ENCODE data around the gene DHRS3.

The DHRS3 gene

GRCh38 chr1:12542616-12543592 lies 75.1 kb downstream of the DHRS3 start:
- no peak for TF ChIP-seq CTCF (conservative IDR thresholded peaks at IDR 0.05; ENCODE audit: control insufficient read depth, insufficient read depth, low read depth, low read length)
- H3K4me3 ChIP-seq (ENCODE audit: control insufficient read depth, low read depth, low read length) = no peak overlapping the region
- no peak for DNase-seq (ENCODE audit: low read depth)

- no peak for DNase-seq (ENCODE audit: low read depth)
- TF ChIP-seq CTCF (conservative IDR thresholded peaks at IDR 0.05; ENCODE audit: control insufficient read depth, insufficient read depth, low read depth, low read length) = no peak
Measured at GRCh38 chr1:12542138-12542465, 75.9 kb downstream of the DHRS3 start.

GRCh38 chr1:12541274-12542137 lies 76.5 kb downstream of the DHRS3 start:
- DNase-seq (ENCODE audit: low read depth) = peak; percentile 65
- TF ChIP-seq CTCF (conservative IDR thresholded peaks at IDR 0.05; ENCODE audit: control insufficient read depth, insufficient read depth, low read depth, low read length) = no peak
- H3K4me3 ChIP-seq (ENCODE audit: control insufficient read depth, low read depth, low read length) = no peak overlapping the region

More at GRCh38 chr1:12542138-12542465, 75.9 kb downstream of the DHRS3 start:
- no peak overlapping the region for H3K4me3 ChIP-seq (ENCODE audit: control insufficient read depth, low read depth, low read length)

GRCh38 chr1:12540580-12541273 lies 77.3 kb downstream of the DHRS3 start:
- TF ChIP-seq CTCF (conservative IDR thresholded peaks at IDR 0.05; ENCODE audit: control insufficient read depth, insufficient read depth, low read depth, low read length) = no peak
- no peak for DNase-seq (ENCODE audit: low read depth)
- H3K4me3 ChIP-seq (ENCODE audit: control insufficient read depth, low read depth, low read length) = no peak overlapping the region

GRCh38 chr1:12539705-12540579 lies 78.1 kb downstream of the DHRS3 start:
- no peak overlapping the region for H3K4me3 ChIP-seq (ENCODE audit: control insufficient read depth, low read depth, low read length)

More at GRCh38 chr1:12539705-12540579, 78.1 kb downstream of the DHRS3 start:
- TF ChIP-seq CTCF (conservative IDR thresholded peaks at IDR 0.05; ENCODE audit: control insufficient read depth, insufficient read depth, low read depth, low read length) = peak; percentile 13
- peak; percentile 94 for DNase-seq (ENCODE audit: low read depth)

Measured in fibroblast of mammary gland (primary cell).